Measurements from ENCODE around the gene RNU1-2. TPM values are rescaled to one million over a fixed set of nuclear protein-coding genes. Genes with fewer than 3 reads are reported as not detected.
"Not testable (repeated sequence)": the region's sequence is repeated elsewhere in the genome, so short reads cannot be mapped to it uniquely, and the experiment has no call there.

The RNU1-2 gene
- total RNA-seq (ENCODE audit: insufficient read depth, low replicate concordance) = under 0.01 TPM

GRCh38 chr1:16895598-16896315, at the start of gene RNU1-2:
Gene RNU1-2, plus strand, starts transcription at chr1:16895980.
- peak; percentile 99 for DNase-seq (ENCODE audit: low spot score)

GRCh38 chr1:16856201-16856600, 39.6 kb upstream of the RNU1-2 start:
- not testable (repeated sequence) for DNase-seq (ENCODE audit: low spot score)

GRCh38 chr1:16859167-16860041, 36.4 kb upstream of the RNU1-2 start:
- not testable (repeated sequence) for DNase-seq (ENCODE audit: low spot score)

- DNase-seq (ENCODE audit: low spot score) = not testable (repeated sequence)
These were observed 35.7 kb upstream of the RNU1-2 start for GRCh38 chr1:16860048-16860447.

- DNase-seq (ENCODE audit: low spot score) = not testable (repeated sequence)
These were observed 33.9 kb upstream of the RNU1-2 start for GRCh38 chr1:16861832-16862245.

- not testable (repeated sequence) for DNase-seq (ENCODE audit: low spot score)
These were observed 33.4 kb upstream of the RNU1-2 start for GRCh38 chr1:16862415-16862814.

- DNase-seq (ENCODE audit: low spot score) = not testable (repeated sequence)
These were observed 32.8 kb upstream of the RNU1-2 start for GRCh38 chr1:16863024-16863423.

- not testable (repeated sequence) for DNase-seq (ENCODE audit: low spot score)
These were observed 28.7 kb upstream of the RNU1-2 start for GRCh38 chr1:16866926-16867707.

GRCh38 chr1:16868787-16869186, 27.0 kb upstream of the RNU1-2 start:
- DNase-seq (ENCODE audit: low spot score) = not testable (repeated sequence)

GRCh38 chr1:16869996-16870395, 25.8 kb upstream of the RNU1-2 start:
- not testable (repeated sequence) for DNase-seq (ENCODE audit: low spot score)

GRCh38 chr1:16871171-16871570, 24.6 kb upstream of the RNU1-2 start:
- DNase-seq (ENCODE audit: low spot score) = not testable (repeated sequence)

- DNase-seq (ENCODE audit: low spot score) = peak; percentile 35
These were observed 23.4 kb upstream of the RNU1-2 start for GRCh38 chr1:16872152-16873075.

GRCh38 chr1:16873076-16873879, 22.5 kb upstream of the RNU1-2 start:
- not testable (repeated sequence) for DNase-seq (ENCODE audit: low spot score)

GRCh38 chr1:16874968-16875765, 20.6 kb upstream of the RNU1-2 start:
- not testable (repeated sequence) for DNase-seq (ENCODE audit: low spot score)

- DNase-seq (ENCODE audit: low spot score) = not testable (repeated sequence)
These were observed 14.0 kb upstream of the RNU1-2 start for GRCh38 chr1:16881742-16882141.

- DNase-seq (ENCODE audit: low spot score) = no peak
These were observed 12.8 kb upstream of the RNU1-2 start for GRCh38 chr1:16882986-16883385.

- not testable (repeated sequence) for DNase-seq (ENCODE audit: low spot score)
These were observed 11.3 kb upstream of the RNU1-2 start for GRCh38 chr1:16884487-16884886.

GRCh38 chr1:16886860-16887605, 8.7 kb upstream of the RNU1-2 start:
- no peak for DNase-seq (ENCODE audit: low spot score)

All from umbilical cord (tissue), 2 donors.